ENCODE measurements around the gene SLC10A2.
"Not testable (repeated sequence)": the region's sequence is repeated elsewhere in the genome, so short reads cannot be mapped to it uniquely, and the experiment has no call there.

The SLC10A2 gene

GRCh38 chr13:103066079-103066780, at the start of gene SLC10A2:
SLC10A2 (minus strand) TSS chr13:103066417; CDS start chr13:103066249, 168 bp downstream.
- no peak for DNase-seq

GRCh38 chr13:103107580-103107979, 41.4 kb upstream of the SLC10A2 start:
- DNase-seq: no peak

- no peak for DNase-seq
These were observed 38.1 kb upstream of the SLC10A2 start for GRCh38 chr13:103104340-103104739.

- not testable (repeated sequence) for DNase-seq
These were observed 37.2 kb upstream of the SLC10A2 start for GRCh38 chr13:103103456-103103855.

- DNase-seq: no peak
These were observed 36.3 kb upstream of the SLC10A2 start for GRCh38 chr13:103102482-103102881.

- no peak for DNase-seq
These were observed 35.7 kb upstream of the SLC10A2 start for GRCh38 chr13:103101901-103102300.

GRCh38 chr13:103101500-103101899, 35.3 kb upstream of the SLC10A2 start:
- DNase-seq: no peak

GRCh38 chr13:103100830-103101229, 34.6 kb upstream of the SLC10A2 start:
- DNase-seq: no peak

GRCh38 chr13:103099722-103100293, 33.6 kb upstream of the SLC10A2 start:
- no peak for DNase-seq

GRCh38 chr13:103098535-103098934, 32.3 kb upstream of the SLC10A2 start:
- no peak for DNase-seq

- DNase-seq: no peak
These were observed 31.2 kb upstream of the SLC10A2 start for GRCh38 chr13:103097366-103097928.

- not testable (repeated sequence) for DNase-seq
These were observed 27.4 kb upstream of the SLC10A2 start for GRCh38 chr13:103093649-103094048.

GRCh38 chr13:103087275-103087674, 21.1 kb upstream of the SLC10A2 start:
- no peak for DNase-seq

GRCh38 chr13:103081435-103081834, 15.2 kb upstream of the SLC10A2 start:
- DNase-seq: no peak

GRCh38 chr13:103078158-103078557, 11.9 kb upstream of the SLC10A2 start:
- DNase-seq: no peak

- no peak for DNase-seq
These were observed 2.6 kb upstream of the SLC10A2 start for GRCh38 chr13:103068836-103069235.

- no peak for DNase-seq
These were observed 1.7 kb upstream of the SLC10A2 start for GRCh38 chr13:103067751-103068555.

- no peak for DNase-seq
These were observed 646 bp upstream of the SLC10A2 start for GRCh38 chr13:103066781-103067345.

- DNase-seq: no peak
These were observed 2.8 kb downstream of the SLC10A2 start for GRCh38 chr13:103063376-103063775.

GRCh38 chr13:103062079-103062478, 4.1 kb downstream of the SLC10A2 start:
- no peak for DNase-seq

- DNase-seq: no peak
These were observed 10.2 kb downstream of the SLC10A2 start for GRCh38 chr13:103056008-103056407.

- no peak for DNase-seq
These were observed 11.1 kb downstream of the SLC10A2 start for GRCh38 chr13:103055166-103055565.

GRCh38 chr13:103046676-103047075, 19.5 kb downstream of the SLC10A2 start:
- no peak for DNase-seq

Measured in kidney glomerular epithelial cell (primary cell).